GM18499 (cell line): ENCODE data around the gene ST6GAL1.

Experiments
- ATAC-seq: cut with Tn5 transposase; IDR thresholded peaks from one replicate; pipeline ENCODE4 v1.9.1; 2021; ENCODE audit warnings: moderate number of reproducible peaks; ENCODE audit not compliant: insufficient read depth, unreplicated experiment

Gene ST6GAL1

GRCh38 chr3:187068787-187069186 lies 138.5 kb downstream of the ST6GAL1 start:
- ATAC-seq: no peak

GRCh38 chr3:187069857-187070516 lies 139.7 kb downstream of the ST6GAL1 start:
- ATAC-seq: no peak

- ATAC-seq: no peak
Observed at GRCh38 chr3:187072102-187072501, 141.8 kb downstream of the ST6GAL1 start.

- ATAC-seq: no peak
Observed at GRCh38 chr3:187072511-187072910, 142.2 kb downstream of the ST6GAL1 start.

GRCh38 chr3:187073581-187074098 lies 143.3 kb downstream of the ST6GAL1 start:
- ATAC-seq: no peak

GRCh38 chr3:187074846-187075245 lies 144.5 kb downstream of the ST6GAL1 start:
- no peak for ATAC-seq

GRCh38 chr3:187076297-187076696 lies 146.0 kb downstream of the ST6GAL1 start:
- ATAC-seq: no peak

GRCh38 chr3:187077085-187077484 lies 146.8 kb downstream of the ST6GAL1 start:
- no peak for ATAC-seq

GRCh38 chr3:187077537-187077936 lies 147.2 kb downstream of the ST6GAL1 start:
- no peak for ATAC-seq

- ATAC-seq: no peak
Observed at GRCh38 chr3:187079090-187080022, 149.0 kb downstream of the ST6GAL1 start.

- ATAC-seq: no peak
Observed at GRCh38 chr3:187080799-187081450, 150.6 kb downstream of the ST6GAL1 start.

- no peak for ATAC-seq
Observed at GRCh38 chr3:187082758-187083375, 152.5 kb downstream of the ST6GAL1 start.

- ATAC-seq: no peak
Observed at GRCh38 chr3:187084126-187084525, 153.8 kb downstream of the ST6GAL1 start.

GRCh38 chr3:187084580-187084979 lies 154.3 kb downstream of the ST6GAL1 start:
- no peak for ATAC-seq

- ATAC-seq: no peak
Observed at GRCh38 chr3:187085021-187085666, 154.8 kb downstream of the ST6GAL1 start.

- no peak for ATAC-seq
Observed at GRCh38 chr3:187085933-187086332, 155.6 kb downstream of the ST6GAL1 start.

GRCh38 chr3:187086831-187087230 lies 156.5 kb downstream of the ST6GAL1 start:
- no peak for ATAC-seq

- no peak for ATAC-seq
Observed at GRCh38 chr3:187088701-187089100, 158.4 kb downstream of the ST6GAL1 start.

- ATAC-seq: no peak
Observed at GRCh38 chr3:187093320-187093719, 163.0 kb downstream of the ST6GAL1 start.
